Activated naive CD4-positive, alpha-beta T cell treated with anti-CD3 and anti-CD28 coated beads for 36 hours (primary cell): ENCODE measurements around the gene ZNF821. TPM values are rescaled to one million over a fixed set of nuclear protein-coding genes. Genes with fewer than 3 reads are reported as not detected.

Source experiments
- CTCF ChIA-PET: fragments of 350-600 bp; sonication (Branson Sonifier 250); formaldehyde crosslinking; loops from one replicate; lab custom pipeline; 2021; ENCODE audit warnings: antibody characterized with exemption; lab: Charles Lee
- DNase-seq: peaks from one replicate; pipeline ENCODE4 v3.0.0-alpha.2; 2020
- H3K27ac Mint-ChIP-seq: one replicate; pipeline ENCODE4 v1.8.0; 2021; ENCODE audit warnings: mild to moderate bottlenecking, mixed read lengths
- H3K27me3 Mint-ChIP-seq: one replicate; pipeline ENCODE4 v1.8.0; 2021; ENCODE audit warnings: low read depth, mixed read lengths
- H3K36me3 Mint-ChIP-seq: one replicate; pipeline ENCODE4 v1.8.0; 2021; ENCODE audit warnings: low read depth, mixed read lengths
- H3K4me1 Mint-ChIP-seq: one replicate; pipeline ENCODE4 v1.8.0; 2021; ENCODE audit warnings: low read depth, mixed read lengths
- H3K4me3 Mint-ChIP-seq: one replicate; pipeline ENCODE4 v1.8.0; 2021; ENCODE audit warnings: mild to moderate bottlenecking, moderate library complexity, mixed read lengths
- H3K9me3 Mint-ChIP-seq: one replicate; pipeline ENCODE4 v1.8.0; 2021; ENCODE audit warnings: mixed read lengths
- intact Hi-C: fragments of 100-400 bp; cut with micrococcal nuclease; formaldehyde crosslinking; loops from one replicate; pipeline ENCODE4 v1.15.1; 2023
- total RNA-seq, 2 experiments: library from RNA; stranded (reverse); gene quantifications; one replicate each; pipeline ENCODE4 v1.2.3, GENCODE V29; 2021

The ZNF821 gene
- total RNA-seq, result 1 to 10 TPM; 5.9 TPM

GRCh38 chr16:71883849-71884638 is at the start of gene ZNF821:
Gene ZNF821, minus strand, starts transcription at chr16:71884182. Its CDS starts 4,236 bp downstream, at chr16:71879946.
- peak within 1 kb of the TSS; percentile 93 for H3K4me3 Mint-ChIP-seq
- no peaks in the 10 kb centered on the region for H3K9me3 Mint-ChIP-seq
- CTCF ChIA-PET, result interaction anchor here (0.7 to 4.5 kb wide), 13 partner anchors 7 to 117 kb away, joined by 3 to 52 read pairs (median 5); partner anchors contain the start of genes AP1G1 and IST1
- H3K27ac Mint-ChIP-seq, result peak within 1 kb of the TSS; percentile 80
- intact Hi-C loops, result loop anchor here (1.0 to 5.0 kb wide), 7 partner anchors 11 to 317 kb away; partner anchors contain the start of genes DHODH, DHX38, IST1 and TXNL4B
- H3K36me3 Mint-ChIP-seq, result peaks cover 2% of the 10 kb centered on the region
- H3K27me3 Mint-ChIP-seq, result no peaks in the 10 kb centered on the region
- H3K4me1 Mint-ChIP-seq, result peaks cover 46% of the 10 kb centered on the region
- peak; percentile 73 for DNase-seq

GRCh38 chr16:71933017-71933416 is 49.0 kb upstream of the ZNF821 start:
- H3K27ac Mint-ChIP-seq, result no peak overlapping the region
- intact Hi-C loops, result no loop called here
- no peaks in the 10 kb centered on the region for H3K27me3 Mint-ChIP-seq
- H3K9me3 Mint-ChIP-seq, result no peaks in the 10 kb centered on the region
- no peak for DNase-seq
- no peak overlapping the region for H3K4me3 Mint-ChIP-seq
- CTCF ChIA-PET, result no interaction called here
- H3K36me3 Mint-ChIP-seq, result peaks cover 10% of the 10 kb centered on the region
- peaks cover 7% of the 10 kb centered on the region for H3K4me1 Mint-ChIP-seq

GRCh38 chr16:71931599-71931998 is 47.6 kb upstream of the ZNF821 start:
- peaks cover 20% of the 10 kb centered on the region for H3K36me3 Mint-ChIP-seq
- DNase-seq, result no peak
- H3K4me1 Mint-ChIP-seq, result peaks cover 9% of the 10 kb centered on the region
- no peak overlapping the region for H3K4me3 Mint-ChIP-seq
- no peaks in the 10 kb centered on the region for H3K27me3 Mint-ChIP-seq
- no peak overlapping the region for H3K27ac Mint-ChIP-seq
- intact Hi-C loops, result no loop called here
- CTCF ChIA-PET, result interaction anchor here (0.7 kb wide), 1 partner anchor 30 kb away, joined by 3 read pairs; no protein-coding TSS in a partner anchor
- no peaks in the 10 kb centered on the region for H3K9me3 Mint-ChIP-seq

GRCh38 chr16:71931001-71931400 is 47.0 kb upstream of the ZNF821 start:
- no peak for DNase-seq
- peaks cover 9% of the 10 kb centered on the region for H3K4me1 Mint-ChIP-seq
- H3K36me3 Mint-ChIP-seq, result peaks cover 22% of the 10 kb centered on the region
- H3K9me3 Mint-ChIP-seq, result no peaks in the 10 kb centered on the region
- CTCF ChIA-PET, result interaction anchor here (0.7 kb wide), 1 partner anchor 31 kb away, joined by 3 read pairs; no protein-coding TSS in a partner anchor
- H3K27me3 Mint-ChIP-seq, result no peaks in the 10 kb centered on the region
- intact Hi-C loops, result no loop called here
- H3K27ac Mint-ChIP-seq, result no peak overlapping the region
- no peak overlapping the region for H3K4me3 Mint-ChIP-seq

GRCh38 chr16:71930013-71930563 is 46.1 kb upstream of the ZNF821 start:
- Mint-ChIP-seq H3K4me1 (peaks cover 9% of the 10 kb centered on the region), H3K27me3 (no peaks in the 10 kb centered on the region), H3K27ac (peak overlapping the region; percentile 42), H3K36me3 (peaks cover 25% of the 10 kb centered on the region), H3K4me3 (no peak overlapping the region), H3K9me3 (no peaks in the 10 kb centered on the region)
- CTCF ChIA-PET, result interaction anchor here (0.6 to 2.2 kb wide), 4 partner anchors 28 to 139 kb away, joined by 3 to 9 read pairs (median 4); no protein-coding TSS in a partner anchor
- no peak for DNase-seq
- intact Hi-C loops, result no loop called here

- Mint-ChIP-seq H3K4me3 (no peak overlapping the region), H3K36me3 (peaks cover 30% of the 10 kb centered on the region), H3K9me3 (no peaks in the 10 kb centered on the region), H3K4me1 (peaks cover 9% of the 10 kb centered on the region), H3K27me3 (no peaks in the 10 kb centered on the region), H3K27ac (peak overlapping the region; percentile 65)
- CTCF ChIA-PET, result interaction anchor here (1.3 to 2.2 kb wide), 3 partner anchors 29 to 33 kb away, joined by 3 to 9 read pairs (median 4); no protein-coding TSS in a partner anchor
- DNase-seq, result no peak
- intact Hi-C loops, result loop anchor here (2.0 kb wide), 1 partner anchor 14 kb away; no protein-coding TSS in a partner anchor
Observed at GRCh38 chr16:71929048-71929447, 45.1 kb upstream of the ZNF821 start.

- H3K4me3 Mint-ChIP-seq, result no peak overlapping the region
- intact Hi-C loops, result loop anchor here (2.0 kb wide), 1 partner anchor 13 kb away; no protein-coding TSS in a partner anchor
- H3K27me3 Mint-ChIP-seq, result no peaks in the 10 kb centered on the region
- H3K27ac Mint-ChIP-seq, result peak overlapping the region; percentile 20
- no peak for DNase-seq
- CTCF ChIA-PET, result interaction anchor here (2.2 kb wide), 1 partner anchor 34 kb away, joined by 9 read pairs; no protein-coding TSS in a partner anchor
- no peaks in the 10 kb centered on the region for H3K9me3 Mint-ChIP-seq
- H3K4me1 Mint-ChIP-seq, result peaks cover 9% of the 10 kb centered on the region
- H3K36me3 Mint-ChIP-seq, result peaks cover 32% of the 10 kb centered on the region
Observed at GRCh38 chr16:71927787-71928186, 43.8 kb upstream of the ZNF821 start.

- peak; percentile 18 for DNase-seq
- CTCF ChIA-PET, result no interaction called here
- Mint-ChIP-seq H3K27ac (peak overlapping the region; percentile 20), H3K9me3 (no peaks in the 10 kb centered on the region), H3K27me3 (no peaks in the 10 kb centered on the region), H3K4me1 (peaks cover 9% of the 10 kb centered on the region), H3K36me3 (peaks cover 36% of the 10 kb centered on the region), H3K4me3 (no peak overlapping the region)
- intact Hi-C loops, result no loop called here
Observed at GRCh38 chr16:71927383-71927782, 43.4 kb upstream of the ZNF821 start.

GRCh38 chr16:71924710-71925109 is 40.7 kb upstream of the ZNF821 start:
- Mint-ChIP-seq H3K4me3 (no peak overlapping the region), H3K9me3 (no peaks in the 10 kb centered on the region), H3K36me3 (peaks cover 46% of the 10 kb centered on the region), H3K27me3 (no peaks in the 10 kb centered on the region), H3K4me1 (peaks cover 9% of the 10 kb centered on the region), H3K27ac (no peak overlapping the region)
- intact Hi-C loops, result no loop called here
- CTCF ChIA-PET, result interaction anchor here (0.8 kb wide), 1 partner anchor 31 kb away, joined by 3 read pairs; no protein-coding TSS in a partner anchor
- no peak for DNase-seq

- Mint-ChIP-seq H3K4me1 (peaks cover 9% of the 10 kb centered on the region), H3K27ac (no peak overlapping the region), H3K27me3 (no peaks in the 10 kb centered on the region), H3K4me3 (no peak overlapping the region), H3K9me3 (no peaks in the 10 kb centered on the region), H3K36me3 (peaks cover 50% of the 10 kb centered on the region)
- intact Hi-C loops, result no loop called here
- CTCF ChIA-PET, result interaction anchor here (0.8 kb wide), 1 partner anchor 32 kb away, joined by 3 read pairs; no protein-coding TSS in a partner anchor
- DNase-seq, result no peak
Observed at GRCh38 chr16:71923941-71924690, 40.1 kb upstream of the ZNF821 start.

GRCh38 chr16:71920658-71921057 is 36.7 kb upstream of the ZNF821 start:
- peaks cover 15% of the 10 kb centered on the region for H3K4me1 Mint-ChIP-seq
- no peaks in the 10 kb centered on the region for H3K27me3 Mint-ChIP-seq
- CTCF ChIA-PET, result no interaction called here
- no peak overlapping the region for H3K4me3 Mint-ChIP-seq
- no peak overlapping the region for H3K27ac Mint-ChIP-seq
- DNase-seq, result no peak
- peaks cover 57% of the 10 kb centered on the region for H3K36me3 Mint-ChIP-seq
- intact Hi-C loops, result no loop called here
- H3K9me3 Mint-ChIP-seq, result no peaks in the 10 kb centered on the region
